ENCODE results near the gene SHROOM2.
"Not testable (repeated sequence)": the region's sequence is repeated elsewhere in the genome, so short reads cannot be mapped to it uniquely, and the experiment has no call there.

Gene SHROOM2, protein sequence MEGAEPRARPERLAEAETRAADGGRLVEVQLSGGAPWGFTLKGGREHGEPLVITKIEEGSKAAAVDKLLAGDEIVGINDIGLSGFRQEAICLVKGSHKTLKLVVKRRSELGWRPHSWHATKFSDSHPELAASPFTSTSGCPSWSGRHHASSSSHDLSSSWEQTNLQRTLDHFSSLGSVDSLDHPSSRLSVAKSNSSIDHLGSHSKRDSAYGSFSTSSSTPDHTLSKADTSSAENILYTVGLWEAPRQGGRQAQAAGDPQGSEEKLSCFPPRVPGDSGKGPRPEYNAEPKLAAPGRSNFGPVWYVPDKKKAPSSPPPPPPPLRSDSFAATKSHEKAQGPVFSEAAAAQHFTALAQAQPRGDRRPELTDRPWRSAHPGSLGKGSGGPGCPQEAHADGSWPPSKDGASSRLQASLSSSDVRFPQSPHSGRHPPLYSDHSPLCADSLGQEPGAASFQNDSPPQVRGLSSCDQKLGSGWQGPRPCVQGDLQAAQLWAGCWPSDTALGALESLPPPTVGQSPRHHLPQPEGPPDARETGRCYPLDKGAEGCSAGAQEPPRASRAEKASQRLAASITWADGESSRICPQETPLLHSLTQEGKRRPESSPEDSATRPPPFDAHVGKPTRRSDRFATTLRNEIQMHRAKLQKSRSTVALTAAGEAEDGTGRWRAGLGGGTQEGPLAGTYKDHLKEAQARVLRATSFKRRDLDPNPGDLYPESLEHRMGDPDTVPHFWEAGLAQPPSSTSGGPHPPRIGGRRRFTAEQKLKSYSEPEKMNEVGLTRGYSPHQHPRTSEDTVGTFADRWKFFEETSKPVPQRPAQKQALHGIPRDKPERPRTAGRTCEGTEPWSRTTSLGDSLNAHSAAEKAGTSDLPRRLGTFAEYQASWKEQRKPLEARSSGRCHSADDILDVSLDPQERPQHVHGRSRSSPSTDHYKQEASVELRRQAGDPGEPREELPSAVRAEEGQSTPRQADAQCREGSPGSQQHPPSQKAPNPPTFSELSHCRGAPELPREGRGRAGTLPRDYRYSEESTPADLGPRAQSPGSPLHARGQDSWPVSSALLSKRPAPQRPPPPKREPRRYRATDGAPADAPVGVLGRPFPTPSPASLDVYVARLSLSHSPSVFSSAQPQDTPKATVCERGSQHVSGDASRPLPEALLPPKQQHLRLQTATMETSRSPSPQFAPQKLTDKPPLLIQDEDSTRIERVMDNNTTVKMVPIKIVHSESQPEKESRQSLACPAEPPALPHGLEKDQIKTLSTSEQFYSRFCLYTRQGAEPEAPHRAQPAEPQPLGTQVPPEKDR (N-terminal part only)

DNA sequence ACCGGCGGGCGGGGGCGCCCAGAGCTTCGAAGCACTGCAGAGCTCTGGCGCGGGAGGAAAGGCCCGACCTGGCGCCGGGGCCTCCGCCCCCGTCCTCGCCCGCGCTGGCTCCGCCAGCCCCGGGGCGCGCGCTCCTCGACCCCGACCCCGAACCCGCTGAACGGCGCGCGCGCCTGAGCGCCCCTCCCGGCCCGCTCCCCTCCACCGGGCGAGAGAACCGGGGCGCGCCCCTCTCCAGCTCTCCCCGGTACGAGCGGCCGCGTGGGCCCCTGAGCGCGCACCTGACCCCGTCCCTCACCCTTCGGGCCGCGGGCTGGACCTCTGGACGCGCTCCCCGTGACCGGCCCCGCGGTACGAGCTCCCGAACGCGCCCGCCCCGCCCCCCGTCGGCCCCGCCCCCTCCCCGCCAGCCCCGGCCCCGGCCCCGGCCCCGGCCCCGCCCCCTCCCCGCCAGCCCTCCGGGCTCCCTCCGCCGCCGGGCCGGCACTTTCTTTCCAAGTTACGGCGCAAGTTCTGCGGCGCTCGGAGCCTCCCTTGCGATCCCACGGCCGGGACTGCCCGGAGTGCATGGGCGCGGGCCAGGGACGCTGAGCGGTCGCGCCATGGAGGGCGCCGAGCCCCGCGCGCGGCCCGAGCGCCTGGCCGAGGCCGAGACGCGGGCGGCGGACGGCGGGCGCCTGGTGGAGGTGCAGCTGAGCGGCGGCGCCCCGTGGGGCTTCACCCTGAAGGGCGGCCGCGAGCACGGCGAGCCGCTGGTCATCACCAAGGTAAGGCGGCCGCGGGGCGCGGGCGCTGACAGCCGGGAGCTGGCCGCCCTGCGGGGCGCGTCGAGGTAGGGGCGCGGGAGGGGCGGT, at the start of gene SHROOM2:
Gene SHROOM2 (plus strand): TSS at position 486 of the 854 bp plus-strand sequence. CDS start 117 bp downstream, at position 603.
- no peak for DNase-seq (ENCODE audit: low read depth)

- DNase-seq (ENCODE audit: low read depth) = no peak
Observed at GRCh38 chrX:9737363-9737762, 48.9 kb upstream of the SHROOM2 start.

DNA sequence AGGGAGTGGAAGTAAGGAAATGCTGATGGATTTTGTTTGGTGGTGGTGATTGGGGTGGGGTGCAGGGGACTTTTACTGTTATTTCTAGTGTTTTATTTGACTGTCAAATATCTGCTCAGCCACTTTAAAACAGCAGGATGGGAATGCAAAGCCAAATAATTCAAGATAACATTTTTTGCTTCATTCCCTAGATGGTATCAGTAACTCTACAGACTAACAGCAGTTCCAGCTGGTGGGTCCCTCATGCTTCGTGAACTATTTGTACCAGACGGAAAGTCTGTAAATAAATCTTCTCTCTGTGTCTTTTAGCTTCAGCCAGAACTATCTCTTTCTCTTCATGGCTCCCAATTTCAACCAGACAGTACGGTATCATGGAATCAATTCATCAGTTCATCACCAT, 48.1 kb upstream of the SHROOM2 start:
- no peak for DNase-seq (ENCODE audit: low read depth)

GRCh38 chrX:9739130-9739529, 47.1 kb upstream of the SHROOM2 start:
- DNase-seq (ENCODE audit: low read depth) = no peak

DNA sequence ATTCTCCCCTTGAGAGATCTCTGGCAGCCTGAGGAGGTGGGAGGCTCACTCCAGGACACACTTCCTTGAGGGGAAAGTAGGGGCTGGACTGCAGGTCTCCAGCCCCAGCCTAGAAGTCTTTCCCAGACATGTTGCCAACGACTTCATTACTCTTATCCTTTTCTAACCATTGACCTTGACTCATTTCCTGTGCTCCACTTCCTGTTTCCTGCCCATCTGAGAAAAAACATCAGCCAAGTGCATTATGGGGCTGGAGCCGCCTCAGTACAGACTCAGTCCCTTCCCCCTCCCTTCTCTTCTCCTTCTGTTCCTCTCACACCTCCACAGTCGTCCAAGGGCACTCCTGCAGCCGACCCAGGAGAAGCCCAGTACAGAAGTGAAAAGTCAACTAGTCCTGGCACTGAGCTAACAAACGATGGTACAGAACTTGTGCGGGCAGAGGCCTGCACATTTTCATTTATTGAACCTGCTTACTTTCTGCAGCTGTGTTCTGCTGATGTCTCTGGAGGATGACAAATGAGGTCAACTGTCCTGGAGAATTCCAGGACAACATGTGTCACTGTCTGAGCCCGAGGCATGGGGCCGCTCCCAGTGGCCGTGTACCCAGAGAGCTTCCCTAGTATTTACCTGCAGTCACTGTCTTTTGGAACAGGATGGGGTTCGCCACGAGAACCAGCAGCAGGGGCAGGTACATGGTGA, 40.7 kb upstream of the SHROOM2 start:
- no peak for DNase-seq (ENCODE audit: low read depth)

GRCh38 chrX:9746148-9746888, 39.9 kb upstream of the SHROOM2 start:
- DNase-seq (ENCODE audit: low read depth) = no peak

GRCh38 chrX:9747644-9748043, 38.6 kb upstream of the SHROOM2 start:
- no peak for DNase-seq (ENCODE audit: low read depth)

- DNase-seq (ENCODE audit: low read depth) = no peak
Observed at GRCh38 chrX:9749146-9749692, 37.0 kb upstream of the SHROOM2 start.

DNA sequence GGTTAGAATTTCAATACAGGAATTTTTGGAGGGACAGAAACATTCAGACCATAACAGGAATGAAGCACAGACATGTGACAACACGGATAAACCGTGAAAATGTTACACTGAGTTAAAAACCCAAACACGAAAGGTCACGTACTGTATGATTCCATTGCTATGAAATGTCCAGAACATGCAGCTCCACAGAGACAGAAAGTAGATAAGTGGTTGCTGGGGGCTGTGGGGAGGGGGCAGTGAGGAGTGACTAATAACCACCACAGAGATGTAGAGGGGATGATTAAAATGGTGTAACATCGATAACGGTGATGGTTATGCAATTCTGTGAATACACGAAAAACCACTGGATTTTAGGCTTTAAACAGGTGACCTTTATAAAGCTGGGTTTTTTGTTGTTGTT, 28.9 kb upstream of the SHROOM2 start:
- no peak for DNase-seq (ENCODE audit: low read depth)

DNA sequence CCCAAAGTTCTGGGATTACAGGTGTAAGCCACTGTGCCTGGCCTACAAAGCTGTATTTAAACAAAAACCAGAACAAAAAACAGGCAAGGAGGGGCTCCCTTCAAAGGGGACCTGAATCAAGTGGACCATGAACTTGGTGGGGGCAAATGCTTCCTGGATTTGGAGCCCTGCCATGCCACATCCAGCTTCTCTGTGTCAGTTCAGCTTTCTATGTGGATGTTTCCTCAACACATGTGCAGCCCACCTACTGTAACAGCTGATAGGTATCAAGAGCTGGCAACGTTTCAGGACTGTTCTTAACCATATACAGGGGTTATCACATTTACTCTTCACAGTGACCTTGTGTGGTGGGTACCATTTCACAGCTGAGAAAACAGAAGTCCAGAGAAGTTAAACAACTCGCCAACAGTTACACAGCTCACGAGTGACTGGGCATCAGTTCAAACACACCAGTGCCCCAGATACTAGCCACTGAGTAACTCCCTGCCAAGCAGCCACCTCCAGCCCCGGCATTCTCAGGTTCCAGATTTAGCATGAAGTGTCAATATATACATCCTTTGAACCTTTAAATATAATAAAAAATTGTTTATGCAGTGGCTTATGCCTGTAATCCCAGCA, 28.1 kb upstream of the SHROOM2 start:
- DNase-seq (ENCODE audit: low read depth) = no peak

GRCh38 chrX:9759337-9759736, 26.9 kb upstream of the SHROOM2 start:
- no peak for DNase-seq (ENCODE audit: low read depth)

DNA sequence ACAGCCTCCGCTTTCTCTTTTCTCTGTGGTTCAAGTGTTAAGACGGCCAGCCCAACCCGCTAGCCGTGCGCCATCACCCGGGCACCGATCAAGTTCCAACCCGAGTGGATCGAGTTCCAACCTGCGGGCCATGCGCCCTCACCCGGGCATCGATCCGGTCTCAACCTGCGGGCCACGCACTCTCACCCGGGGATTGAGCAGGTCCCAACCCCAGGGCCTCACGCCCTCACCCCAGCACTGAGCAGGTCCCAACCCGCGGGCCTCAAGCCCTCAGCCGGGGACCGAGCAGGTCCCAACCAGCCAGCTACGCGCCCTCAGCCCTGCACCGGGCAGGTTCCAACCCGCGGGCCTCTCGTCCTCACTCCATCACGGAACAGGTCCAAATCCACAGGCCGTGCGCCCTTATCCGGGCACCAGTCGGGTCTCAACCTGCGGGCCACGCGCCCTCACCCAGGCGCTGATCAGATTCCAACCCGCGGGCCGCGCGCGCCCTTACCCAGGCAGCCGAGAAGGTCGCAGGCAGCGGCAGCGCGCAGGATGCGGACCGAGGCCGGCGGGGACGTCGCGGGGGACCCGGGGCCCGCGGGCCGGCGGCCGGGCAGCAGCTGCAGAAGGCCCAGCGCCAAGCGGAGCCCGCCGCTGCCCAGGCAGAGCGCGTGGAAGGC, 21.0 kb upstream of the SHROOM2 start:
- DNase-seq (ENCODE audit: low read depth) = no peak

DNA sequence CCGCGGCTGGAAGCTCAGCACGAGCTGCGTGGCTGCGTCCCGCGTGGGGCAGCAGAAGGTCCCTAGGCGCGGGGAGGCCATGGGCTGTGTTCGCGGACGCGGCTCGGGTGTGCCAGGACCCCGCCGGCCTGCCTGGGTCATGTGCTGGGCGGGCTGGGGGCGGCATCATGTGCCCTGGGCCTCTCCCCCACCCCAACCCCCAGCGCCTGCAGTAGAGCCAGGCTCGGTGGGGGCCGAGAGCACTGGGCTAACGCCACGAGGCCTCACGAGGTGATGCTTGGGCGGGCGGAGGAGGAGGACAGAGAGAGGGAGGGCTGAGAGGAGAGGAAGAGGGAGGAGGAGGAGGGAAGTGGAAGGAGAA, 20.5 kb upstream of the SHROOM2 start, which contains the start of gene GPR143:
Gene GPR143 (minus strand): TSS at position 111 of the 361 bp plus-strand sequence. CDS start 30 bp downstream, at position 81.
- no peak for DNase-seq (ENCODE audit: low read depth)

GRCh38 chrX:9767375-9767774, 18.9 kb upstream of the SHROOM2 start:
- DNase-seq (ENCODE audit: low read depth) = no peak

DNA sequence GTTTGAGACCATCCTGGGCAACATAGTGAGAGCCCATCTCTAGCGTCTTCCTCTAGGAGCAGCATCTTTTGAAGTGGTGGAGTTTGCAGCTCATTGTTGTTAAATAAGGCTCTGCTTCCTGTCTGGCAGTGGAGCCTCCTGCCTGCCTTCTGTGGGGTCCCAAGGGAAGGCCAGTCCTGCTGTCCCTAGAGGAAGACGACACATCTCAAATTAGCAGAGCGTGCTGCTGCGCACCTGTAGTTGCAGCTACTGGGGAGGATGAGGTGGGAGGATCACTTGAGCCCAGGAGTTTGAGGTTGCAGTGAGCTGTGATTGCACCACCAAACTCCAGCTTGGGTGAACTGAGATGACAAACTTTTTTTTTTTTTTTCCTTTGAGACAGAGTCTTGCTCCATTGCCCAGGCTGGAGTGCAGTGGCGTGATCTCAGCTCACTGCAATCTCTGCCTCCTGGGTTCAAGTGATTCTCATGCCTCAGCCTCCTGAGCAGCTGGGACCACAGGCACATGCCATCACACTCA, 17.8 kb upstream of the SHROOM2 start:
- not testable (repeated sequence) for DNase-seq (ENCODE audit: low read depth)

- DNase-seq (ENCODE audit: low read depth) = no peak
Observed at GRCh38 chrX:9770319-9770718, 15.9 kb upstream of the SHROOM2 start.

DNA sequence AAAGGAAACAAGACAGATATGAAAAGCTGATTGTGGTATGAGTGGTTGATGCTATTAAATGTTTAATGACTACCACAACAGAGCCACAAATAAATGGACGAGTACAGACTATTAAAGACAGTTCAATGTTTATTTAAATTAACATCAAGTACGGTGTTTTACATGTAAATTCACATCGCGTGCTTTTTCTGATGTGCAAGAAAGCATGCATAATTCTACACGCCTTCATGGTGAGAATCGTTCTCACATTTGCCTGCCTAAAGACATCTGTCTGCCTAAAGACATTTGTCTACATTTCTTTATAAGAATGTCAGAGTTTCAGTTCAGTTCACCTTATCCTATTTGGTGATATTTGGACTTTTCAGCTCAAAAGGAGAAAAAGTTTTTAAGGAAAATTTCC, 13.3 kb upstream of the SHROOM2 start:
- DNase-seq (ENCODE audit: low read depth) = no peak

- no peak for DNase-seq (ENCODE audit: low read depth)
Observed at GRCh38 chrX:9775930-9776329, 10.3 kb upstream of the SHROOM2 start.
